Activated T-cell treated with anti-CD3 and anti-CD28 coated beads for 4 hours (primary cell): ENCODE measurements around the gene B3GALT6.
"Not testable (repeated sequence)": the region's sequence is repeated elsewhere in the genome, so short reads cannot be mapped to it uniquely, and the experiment has no call there.

ENCODE experiments used
- DNase-seq: peaks from one replicate; pipeline ENCODE4 v3.0.0-alpha.2; 2020

B3GALT6 gene

DNA sequence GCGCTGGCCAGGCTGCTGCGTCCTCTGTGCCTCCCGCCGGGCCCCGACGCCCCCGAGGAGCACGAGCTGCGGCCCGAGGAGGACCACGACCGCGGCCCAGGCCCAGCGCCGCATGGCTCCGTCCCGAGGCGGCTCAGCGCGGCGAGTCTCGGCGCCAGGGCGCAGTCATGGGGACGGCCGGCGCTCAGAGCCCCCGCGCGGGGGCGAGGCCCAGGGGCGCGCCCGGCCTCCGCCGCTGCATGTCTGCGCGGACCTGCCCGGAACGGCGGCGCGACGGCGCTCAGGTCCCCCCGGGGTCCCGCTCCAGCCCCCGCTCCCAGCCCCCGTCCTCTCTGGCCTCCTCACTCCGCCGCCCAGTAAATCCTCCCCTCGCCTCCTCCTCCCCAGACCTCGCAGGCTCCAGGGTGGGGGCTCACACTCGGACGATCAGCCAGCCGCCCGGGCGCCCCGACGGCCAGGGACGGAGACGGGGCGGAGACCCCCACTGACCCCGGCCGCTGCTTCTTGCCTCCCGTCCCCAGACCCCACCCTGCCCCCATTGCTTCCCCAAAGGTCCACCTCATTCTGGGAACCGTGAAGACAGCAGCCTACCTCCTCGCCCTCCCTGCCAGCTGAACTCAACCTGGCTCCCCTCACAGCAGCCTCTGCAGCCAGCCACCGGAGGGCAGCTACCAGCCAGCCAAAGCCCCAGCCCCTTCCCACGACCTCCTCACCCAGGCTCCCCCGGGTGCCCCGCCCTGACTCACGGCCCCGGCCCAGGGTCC is 14.7 kb downstream of the B3GALT6 start, which contains the start of gene C1QTNF12:
C1QTNF12 (minus strand) TSS at position 146 of the 764 bp plus-strand sequence; CDS start at position 114, 32 bp downstream.
- no peak for DNase-seq

DNA sequence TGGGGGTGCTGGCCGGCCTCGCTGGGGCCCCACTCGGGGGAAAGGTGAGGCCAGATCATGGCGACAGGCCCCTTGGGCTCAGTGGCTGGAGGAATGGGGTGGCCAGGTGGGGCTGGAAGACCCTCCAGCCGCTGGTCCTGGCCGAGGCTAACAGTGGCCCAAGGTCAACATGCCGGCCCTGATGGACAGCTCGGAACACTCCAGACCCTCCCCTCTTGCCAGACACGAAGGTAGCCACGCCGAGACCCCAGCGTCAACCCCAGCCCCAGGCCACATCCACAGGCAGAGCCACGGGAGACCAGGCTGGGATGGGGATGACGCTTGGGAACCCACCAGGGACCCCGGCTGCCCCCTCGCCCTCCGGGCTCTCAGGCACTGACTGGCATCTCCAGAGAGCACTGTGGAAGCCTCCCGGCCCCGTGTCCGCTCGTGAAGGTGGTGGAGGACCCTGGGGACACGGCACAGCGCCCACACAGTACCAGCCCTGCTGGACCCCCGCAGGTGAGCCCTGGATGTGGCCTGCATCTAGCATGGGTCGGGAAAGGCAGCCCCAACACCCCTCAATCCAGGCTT is 15.4 kb downstream of the B3GALT6 start:
- no peak for DNase-seq

DNA sequence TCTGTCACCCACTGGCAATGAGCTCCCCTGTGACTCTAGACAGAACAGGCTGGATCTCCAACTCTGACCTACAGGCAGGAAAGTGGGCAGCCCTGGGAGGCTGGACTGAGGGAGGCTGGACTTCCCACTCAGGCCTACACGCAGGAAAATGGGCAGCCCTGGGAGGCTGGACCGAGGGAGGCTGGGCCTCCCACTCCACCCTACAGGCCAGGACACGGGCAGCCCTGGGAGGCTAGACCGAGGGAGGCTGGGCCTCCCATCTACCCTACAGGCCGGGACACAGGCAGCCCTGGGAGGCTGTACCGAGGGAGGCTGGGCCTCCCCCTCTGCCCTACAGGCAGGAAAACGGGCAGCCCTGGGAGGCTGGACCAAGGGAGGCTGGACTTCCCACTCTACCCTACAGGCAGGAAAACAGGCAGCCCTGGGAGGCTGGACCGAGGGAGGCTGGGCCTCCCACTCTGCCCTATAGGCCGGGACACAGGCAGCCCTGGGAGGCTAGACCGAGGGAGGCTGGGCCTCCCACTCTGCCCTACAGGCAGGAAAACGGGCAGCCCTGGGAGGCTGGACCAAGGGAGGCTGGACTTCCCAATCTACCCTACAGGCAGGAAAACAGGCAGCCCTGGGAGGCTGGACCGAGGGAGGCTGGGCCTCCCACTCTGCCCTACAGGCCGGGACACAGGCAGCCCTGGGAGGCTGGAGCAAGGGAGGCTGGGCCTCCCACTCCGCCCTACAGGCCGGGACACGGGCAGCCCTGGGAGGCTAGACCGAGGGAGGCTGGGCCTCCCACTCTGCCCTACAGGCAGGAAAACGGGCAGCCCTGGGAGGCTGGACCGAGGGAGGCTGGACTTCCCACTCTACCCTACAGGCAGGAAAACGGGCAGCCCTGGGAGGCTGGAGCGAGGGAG is 16.2 kb downstream of the B3GALT6 start:
- not testable (repeated sequence) for DNase-seq

DNA sequence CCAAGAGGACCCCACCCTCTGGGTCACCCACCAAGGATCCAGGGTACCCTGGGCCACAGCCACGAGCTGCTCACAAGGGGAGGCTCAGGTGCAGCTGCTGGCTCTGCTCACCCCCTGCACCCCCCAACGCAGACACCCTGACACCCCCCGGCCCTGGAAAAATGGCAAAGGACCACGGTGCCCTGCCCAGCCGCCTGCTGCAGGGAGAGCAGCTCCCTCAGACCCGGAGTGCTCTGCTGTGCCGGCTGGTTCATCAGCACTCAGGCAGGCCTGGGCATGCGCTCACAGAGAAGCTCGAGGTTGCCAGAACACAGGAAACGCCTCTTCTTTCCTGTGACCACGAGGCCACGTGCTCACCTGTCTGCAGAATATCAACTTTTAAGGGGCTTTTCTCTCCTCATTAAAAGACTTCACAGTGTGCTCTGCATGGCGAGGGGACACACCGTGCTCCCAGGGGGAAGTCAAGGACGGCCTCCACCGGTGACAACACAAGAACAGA is 18.8 kb downstream of the B3GALT6 start:
- DNase-seq = peak; percentile 42

- no peak for DNase-seq
These were observed 21.3 kb downstream of the B3GALT6 start for GRCh38 chr1:1253314-1253713.

- no peak for DNase-seq
These were observed 22.1 kb downstream of the B3GALT6 start for GRCh38 chr1:1253972-1254666.

DNA sequence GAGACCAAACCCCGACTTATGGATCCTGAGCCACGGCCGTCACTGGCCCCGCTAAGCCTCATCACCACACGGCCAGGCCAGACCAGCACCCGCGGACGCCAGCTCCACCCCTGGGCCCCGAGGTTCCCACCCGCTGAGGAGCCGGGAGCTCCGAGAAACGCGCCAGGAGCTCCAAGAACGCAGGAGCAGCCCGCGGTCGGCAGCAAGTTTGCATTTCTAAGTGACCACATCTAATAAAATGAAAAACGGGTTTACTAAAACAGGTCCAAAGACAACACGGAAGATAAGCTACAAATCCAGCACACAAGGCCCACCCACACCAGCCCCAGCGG is 22.6 kb downstream of the B3GALT6 start:
- DNase-seq = no peak

- DNase-seq = no peak
These were observed 23.0 kb downstream of the B3GALT6 start for GRCh38 chr1:1255078-1255477.

DNA sequence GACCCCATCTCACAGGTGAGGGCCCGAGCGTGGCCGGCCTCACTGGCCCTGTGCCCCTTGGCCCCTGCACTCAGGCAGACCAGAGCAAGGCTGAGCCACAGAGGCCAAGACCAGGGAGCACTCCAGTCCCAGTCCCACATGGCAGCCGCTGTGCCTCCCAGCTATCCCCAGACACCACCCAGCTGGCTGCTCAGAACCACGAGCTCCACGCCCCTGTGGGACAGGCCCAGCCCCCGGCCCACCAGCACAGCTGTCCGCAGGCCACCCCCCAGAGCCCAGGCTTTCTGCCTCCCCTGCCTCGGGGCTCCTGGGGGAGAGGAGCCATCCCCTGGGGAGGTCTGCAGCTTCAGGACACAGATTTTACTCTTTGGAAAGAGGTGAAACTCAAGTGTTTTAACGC is 23.6 kb downstream of the B3GALT6 start:
- DNase-seq = no peak

GRCh38 chr1:1256956-1257871 is 25.2 kb downstream of the B3GALT6 start:
- DNase-seq = no peak

GRCh38 chr1:1259119-1259488 is 27.1 kb downstream of the B3GALT6 start:
- DNase-seq = no peak

DNA sequence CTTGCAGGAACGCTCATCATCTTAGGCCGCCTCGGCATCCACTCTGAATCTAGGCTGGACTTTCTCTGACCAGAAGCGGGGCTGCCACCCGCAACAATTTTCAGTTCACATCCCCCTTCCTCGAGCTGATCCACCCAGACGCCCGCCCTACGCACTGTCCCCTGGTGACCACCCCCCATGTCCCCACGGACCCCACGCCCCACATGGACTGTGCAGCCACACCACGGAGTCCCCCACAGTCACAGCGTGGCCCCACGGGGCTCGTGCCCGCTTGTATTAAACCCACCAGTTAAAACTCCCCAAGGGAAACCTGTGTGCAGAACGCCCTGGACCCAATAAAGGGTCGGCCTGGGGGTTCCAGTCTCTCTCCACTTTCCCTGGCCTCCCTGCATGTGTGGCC is 27.5 kb downstream of the B3GALT6 start:
- DNase-seq = no peak

GRCh38 chr1:1259951-1260600 is 28.0 kb downstream of the B3GALT6 start:
- no peak for DNase-seq

DNA sequence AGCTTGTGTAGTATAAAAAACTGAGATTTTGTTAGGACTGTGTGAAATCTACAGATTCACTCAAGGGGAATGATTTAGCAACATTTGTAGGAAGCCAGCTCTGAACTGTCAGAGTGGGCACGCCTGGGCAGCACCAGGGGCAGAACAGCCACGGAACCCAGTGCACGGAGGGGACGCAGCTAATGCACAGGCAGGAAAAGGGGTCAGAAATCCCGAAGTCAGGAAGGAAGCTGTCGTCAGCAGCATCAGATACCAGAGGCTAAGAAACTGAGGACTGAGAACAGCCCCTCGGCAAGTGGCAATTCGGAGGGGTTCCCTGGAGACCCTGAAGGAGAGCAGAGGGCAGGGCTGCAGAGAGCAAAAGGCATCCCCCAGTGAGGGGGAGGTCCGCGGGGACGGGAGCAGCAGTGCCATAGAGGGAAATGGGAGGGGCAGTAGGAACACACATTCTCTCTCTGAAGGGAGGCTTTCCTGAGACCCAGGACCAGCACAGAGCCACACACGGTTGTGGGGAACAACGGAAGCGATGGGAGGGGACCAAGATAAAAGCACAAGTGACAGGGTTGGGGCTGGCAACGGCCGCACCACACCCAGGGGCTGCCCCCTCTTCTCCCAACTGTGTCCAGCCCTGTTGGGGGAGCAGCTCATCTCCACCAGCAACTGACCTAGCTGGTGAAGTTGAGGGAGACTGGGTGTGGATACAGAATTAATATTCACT is 29.0 kb downstream of the B3GALT6 start:
- no peak for DNase-seq

DNA sequence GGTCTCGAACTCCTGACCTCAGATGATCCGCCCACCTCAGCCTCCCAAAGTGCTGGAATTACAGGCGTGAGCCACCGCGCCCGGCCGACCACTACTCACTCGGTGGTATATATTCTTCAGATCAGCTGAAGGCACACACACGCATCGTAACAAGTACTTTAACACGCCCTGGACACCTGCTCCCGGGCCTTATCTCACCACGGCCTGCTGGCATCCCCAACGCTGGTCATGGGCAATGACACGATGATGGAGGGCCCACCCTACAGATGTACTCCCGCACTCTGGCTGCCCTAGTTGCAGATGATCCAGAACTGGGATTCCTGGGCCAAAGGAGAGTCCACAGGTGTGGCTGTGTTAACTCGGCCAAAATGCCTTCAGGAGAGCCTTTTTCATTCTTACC is 30.0 kb downstream of the B3GALT6 start:
- no peak for DNase-seq

GRCh38 chr1:1262758-1263157 is 30.7 kb downstream of the B3GALT6 start:
- no peak for DNase-seq

- no peak for DNase-seq
These were observed 32.0 kb downstream of the B3GALT6 start for GRCh38 chr1:1264026-1264425.

DNA sequence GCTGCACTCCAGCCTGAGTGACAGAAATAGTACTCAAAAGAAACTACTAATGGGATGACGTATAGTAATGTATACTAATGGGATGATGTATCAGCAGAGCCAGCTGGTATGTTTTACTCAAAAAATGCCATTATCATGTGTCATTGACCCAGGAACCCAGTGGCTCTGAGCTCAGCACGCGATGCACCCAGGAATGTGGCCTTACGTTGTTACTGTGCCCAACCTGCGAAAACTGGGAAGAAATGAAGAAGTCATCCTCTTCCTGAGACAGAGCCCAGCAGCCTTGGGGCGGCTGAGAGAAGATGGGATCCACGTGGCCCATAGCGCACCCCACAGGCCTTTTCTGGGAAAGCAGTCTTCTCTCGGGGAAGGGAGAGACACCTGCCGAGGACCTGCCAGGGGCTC is 32.8 kb downstream of the B3GALT6 start:
- DNase-seq = no peak

- no peak for DNase-seq
These were observed 35.6 kb downstream of the B3GALT6 start for GRCh38 chr1:1267488-1268283.

DNA sequence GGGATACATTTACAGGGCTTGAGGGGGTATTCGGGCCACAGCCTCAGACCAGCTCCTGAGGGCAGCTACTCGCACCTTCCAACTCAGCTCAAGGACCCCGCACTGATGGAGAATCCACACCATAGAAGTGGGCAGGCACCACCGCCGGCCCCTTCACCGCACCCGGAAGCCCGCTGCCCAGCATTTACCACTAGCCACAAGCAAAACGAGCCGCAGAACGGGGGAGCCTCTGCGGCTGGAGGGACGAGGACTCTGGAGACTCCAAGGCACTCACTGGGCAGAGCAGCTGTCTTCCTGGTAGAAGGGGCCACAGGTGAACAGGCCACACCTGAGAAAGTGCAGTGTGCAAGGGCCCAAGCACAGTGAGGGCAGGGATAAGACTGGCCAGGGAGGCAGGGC is 36.2 kb downstream of the B3GALT6 start:
- DNase-seq = no peak
